ENCODE results near the gene PYM1. TPM values are rescaled to one million over a fixed set of nuclear protein-coding genes. Genes with fewer than 3 reads are reported as not detected.

PYM1 gene
- total RNA-seq, 1 experiment from 2014 or later, result 58.9 TPM

DNA sequence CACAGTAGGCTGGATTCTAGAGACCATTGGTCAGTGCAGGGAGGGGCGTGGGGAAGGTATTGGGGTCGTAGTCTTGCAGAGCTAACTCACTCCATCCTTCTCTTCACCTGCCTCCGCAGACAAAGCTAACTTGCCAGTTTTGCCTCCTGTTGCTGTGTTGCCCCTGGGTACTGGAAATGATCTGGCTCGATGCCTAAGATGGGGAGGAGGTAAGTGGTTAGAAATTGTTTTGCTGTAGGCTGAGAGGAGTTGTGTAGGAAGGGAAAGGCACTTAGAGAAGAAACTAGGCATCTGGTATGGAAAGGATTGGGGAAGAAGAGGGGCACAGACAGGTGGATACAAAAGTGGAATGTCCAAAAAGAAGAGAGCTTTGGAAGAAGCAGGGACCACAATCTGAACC is 14.4 kb upstream of the PYM1 start:
- H3K27ac ChIP-seq (ENCODE audit: insufficient read length, low read depth, low read length), result no peak overlapping the region
- H2BK20ac ChIP-seq (ENCODE audit: low read depth, low read length, poor library complexity, severe bottlenecking), result no peak overlapping the region
- no peak overlapping the region for H3K4ac ChIP-seq (ENCODE audit: low read depth, low read length)
- H3K79me2 ChIP-seq (ENCODE audit: insufficient read depth, low read length), result no peaks in the 10 kb centered on the region
- H2AK5ac ChIP-seq (ENCODE audit: insufficient read length, low read length), result no peak overlapping the region
- Mint-ChIP-seq H3K9me3 (no peaks in the 10 kb centered on the region), H3K4me3 (no peak overlapping the region), H3K4me1 (peaks cover 10 to 12% of the 10 kb centered on the region in 2 experiments), H3K36me3 (ENCODE audit: insufficient read depth in 1 of 3, low read depth in 3 of 3) (peaks cover 0 to 4% (median 0%) of the 10 kb centered on the region in 3 experiments; a peak in 2 of 7 replicates), H3K27me3 (ENCODE audit: low read depth) (no peaks in the 10 kb centered on the region; the same call in 1 of the 2 replicates), H3K27ac (no peak overlapping the region)
- no peak overlapping the region for H2AFZ ChIP-seq (ENCODE audit: low read length)
- no peaks in the 10 kb centered on the region for H3K79me1 ChIP-seq (ENCODE audit: insufficient read depth, low read depth, low read length, poor library complexity, severe bottlenecking)
- H4K91ac ChIP-seq (ENCODE audit: insufficient read length, low read depth, low read length), result no peak overlapping the region
- no peaks in the 10 kb centered on the region for H3K9me3 ChIP-seq (ENCODE audit: control insufficient read depth, low read depth, low read length)
- no peak overlapping the region for H4K5ac ChIP-seq (ENCODE audit: insufficient read length, low read depth, low read length)
- TF ChIP-seq, protein P1, sequence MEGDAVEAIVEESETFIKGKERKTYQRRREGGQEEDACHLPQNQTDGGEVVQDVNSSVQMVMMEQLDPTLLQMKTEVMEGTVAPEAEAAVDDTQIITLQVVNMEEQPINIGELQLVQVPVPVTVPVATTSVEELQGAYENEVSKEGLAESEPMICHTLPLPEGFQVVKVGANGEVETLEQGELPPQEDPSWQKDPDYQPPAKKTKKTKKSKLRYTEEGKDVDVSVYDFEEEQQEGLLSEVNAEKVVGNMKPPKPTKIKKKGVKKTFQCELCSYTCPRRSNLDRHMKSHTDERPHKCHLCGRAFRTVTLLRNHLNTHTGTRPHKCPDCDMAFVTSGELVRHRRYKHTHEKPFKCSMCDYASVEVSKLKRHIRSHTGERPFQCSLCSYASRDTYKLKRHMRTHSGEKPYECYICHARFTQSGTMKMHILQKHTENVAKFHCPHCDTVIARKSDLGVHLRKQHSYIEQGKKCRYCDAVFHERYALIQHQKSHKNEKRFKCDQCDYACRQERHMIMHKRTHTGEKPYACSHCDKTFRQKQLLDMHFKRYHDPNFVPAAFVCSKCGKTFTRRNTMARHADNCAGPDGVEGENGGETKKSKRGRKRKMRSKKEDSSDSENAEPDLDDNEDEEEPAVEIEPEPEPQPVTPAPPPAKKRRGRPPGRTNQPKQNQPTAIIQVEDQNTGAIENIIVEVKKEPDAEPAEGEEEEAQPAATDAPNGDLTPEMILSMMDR (conservative IDR thresholded peaks at IDR 0.05), result no peak
- H3K56ac ChIP-seq (ENCODE audit: insufficient read length, low read depth, low read length), result no peak overlapping the region
- no peak overlapping the region for H2BK5ac ChIP-seq (ENCODE audit: insufficient read length, low read length)
- WGBS (ENCODE audit: extremely low coverage, insufficient read length, low lambda C conversion rate), result no CpG with 5 or more reads among the region's 4 CpGs
- DNase-seq, result no peak
- H3K4me2 ChIP-seq (ENCODE audit: insufficient read depth, insufficient read length, low read length), result no peak overlapping the region
- H3K23ac ChIP-seq (ENCODE audit: insufficient read length, low read depth, low read length), result no peak overlapping the region
- no peak overlapping the region for H3K14ac ChIP-seq (ENCODE audit: insufficient read depth, low read length)
- H3K18ac ChIP-seq (ENCODE audit: insufficient read length, low read depth, low read length), result no peak overlapping the region
- no peaks in the 10 kb centered on the region; the same call in 1 of the 2 replicates for H3K4me1 ChIP-seq (ENCODE audit: insufficient read depth, low read length)
- no peak overlapping the region for H4K8ac ChIP-seq (replicated peaks; ENCODE audit: insufficient read length, low read depth, low read length)
- H2BK12ac ChIP-seq (ENCODE audit: insufficient read length, low read depth, low read length), result no peak overlapping the region
- no peaks in the 10 kb centered on the region for H3K23me2 ChIP-seq (ENCODE audit: insufficient read length, low read depth, low read length, poor library complexity, severe bottlenecking)
- no peak overlapping the region for H3T11ph ChIP-seq (ENCODE audit: low read length)
- H4K20me1 ChIP-seq (ENCODE audit: control insufficient read depth, insufficient read depth, insufficient read length), result no peaks in the 10 kb centered on the region
- no peak overlapping the region for H2BK15ac ChIP-seq (ENCODE audit: low read depth, low read length)
- H2BK120ac ChIP-seq (ENCODE audit: low read depth, low read length, poor library complexity, severe bottlenecking), result no peak overlapping the region
- no peaks in the 10 kb centered on the region for H3K27me3 ChIP-seq (ENCODE audit: insufficient read depth, low read length)
- no peak overlapping the region for H3K9ac ChIP-seq (ENCODE audit: extremely low read depth, insufficient read length, low read length)
